H9 (cell line): ENCODE data around the gene MAPK6. TPM values are rescaled to one million over a fixed set of nuclear protein-coding genes. Genes with fewer than 3 reads are reported as not detected.

Experiments
- DNase-seq: peaks from one replicate; pipeline ENCODE4 v3.0.0-alpha.2; 2017
- H2AFZ ChIP-seq: one replicate; pipeline ENCODE4 v1.6.1; 2013; ENCODE audit warnings: mild to moderate bottlenecking, low read length, control low read depth, moderate library complexity
- H2AK5ac ChIP-seq: 2 replicates; pipeline ENCODE4 v1.6.1; 2013; ENCODE audit warnings: low read length, control low read depth, mixed read lengths; ENCODE audit not compliant: insufficient read length
- H2BK120ac ChIP-seq: one replicate; pipeline ENCODE4 v1.6.1; 2013; ENCODE audit warnings: low read depth, mild to moderate bottlenecking, low read length, control low read depth, inconsistent platforms; ENCODE audit not compliant: poor library complexity, severe bottlenecking
- H2BK12ac ChIP-seq: 2 replicates; pipeline ENCODE4 v1.6.1; 2013; ENCODE audit warnings: low read length, control low read depth, mixed read lengths, low read depth; ENCODE audit not compliant: insufficient read length
- H2BK15ac ChIP-seq: 2 replicates; pipeline ENCODE4 v1.6.1; 2013; ENCODE audit warnings: low read depth, low read length, control low read depth
- H2BK20ac ChIP-seq: one replicate; pipeline ENCODE4 v1.6.1; 2013; ENCODE audit warnings: low read depth, mild to moderate bottlenecking, low read length, control low read depth, inconsistent platforms; ENCODE audit not compliant: poor library complexity, severe bottlenecking
- H2BK5ac ChIP-seq: 2 replicates; pipeline ENCODE4 v1.6.1; 2013; ENCODE audit warnings: low read length, control low read depth, mixed read lengths; ENCODE audit not compliant: insufficient read length
- H3K14ac ChIP-seq: 2 replicates; pipeline ENCODE4 v1.6.1; 2013; ENCODE audit warnings: low read length, control low read depth; ENCODE audit not compliant: insufficient read depth
- H3K18ac ChIP-seq: 2 replicates; pipeline ENCODE4 v1.6.1; 2013; ENCODE audit warnings: low read depth, mild to moderate bottlenecking, mixed read lengths, low read length, control low read depth; ENCODE audit not compliant: insufficient read length
- H3K23ac ChIP-seq: 2 replicates; pipeline ENCODE4 v1.6.1; 2013; ENCODE audit warnings: low read length, control low read depth, mixed read lengths, low read depth; ENCODE audit not compliant: insufficient read length
- H3K23me2 ChIP-seq: 2 replicates; pipeline ENCODE4 v1.6.1; 2013; ENCODE audit warnings: low read depth, mild to moderate bottlenecking, mixed read lengths, low read length, control low read depth; ENCODE audit not compliant: insufficient read length, poor library complexity, severe bottlenecking
- H3K27ac ChIP-seq: 2 replicates; pipeline ENCODE4 v1.5.1; 2013; ENCODE audit warnings: low read length, control low read depth, mixed read lengths, low read depth; ENCODE audit not compliant: insufficient read length
- H3K27me3 ChIP-seq: 2 replicates; pipeline ENCODE4 v1.6.1; 2013; ENCODE audit warnings: low read length, control low read depth, inconsistent platforms; ENCODE audit not compliant: insufficient read depth
- H3K4ac ChIP-seq: 2 replicates; pipeline ENCODE4 v1.6.1; 2013; ENCODE audit warnings: low read depth, mild to moderate bottlenecking, control low read depth, inconsistent platforms, low read length, moderate library complexity
- H3K4me1 ChIP-seq: 2 replicates; pipeline ENCODE4 v1.6.1; 2013; ENCODE audit warnings: low read length, control low read depth, inconsistent platforms; ENCODE audit not compliant: insufficient read depth
- H3K4me2 ChIP-seq: 2 replicates; pipeline ENCODE4 v1.6.1; 2013; ENCODE audit warnings: low read length, control low read depth, mixed read lengths; ENCODE audit not compliant: insufficient read length, insufficient read depth
- H3K56ac ChIP-seq: 2 replicates; pipeline ENCODE4 v1.6.1; 2013; ENCODE audit warnings: low read depth, mild to moderate bottlenecking, mixed read lengths, low read length, control low read depth; ENCODE audit not compliant: insufficient read length
- H3K79me1 ChIP-seq: 2 replicates; pipeline ENCODE4 v1.6.1; 2013; ENCODE audit warnings: low read depth, mild to moderate bottlenecking, moderate library complexity, low read length, control low read depth, inconsistent platforms; ENCODE audit not compliant: insufficient read depth, poor library complexity, severe bottlenecking
- H3K79me2 ChIP-seq: 2 replicates; pipeline ENCODE4 v1.6.1; 2013; ENCODE audit warnings: low read length, control low read depth, inconsistent platforms; ENCODE audit not compliant: insufficient read depth
- H3K9ac ChIP-seq: 2 replicates; pipeline ENCODE4 v1.6.1; 2013; ENCODE audit warnings: low read length, control low read depth, mixed read lengths; ENCODE audit not compliant: insufficient read length; ENCODE audit errors: extremely low read depth
- H3K9me3 ChIP-seq: one replicate; pipeline ENCODE4 v1.6.1; 2013; ENCODE audit warnings: low read depth, low read length, inconsistent platforms; ENCODE audit not compliant: control insufficient read depth
- H3T11ph ChIP-seq: one replicate; pipeline ENCODE4 v1.6.1; 2013; ENCODE audit warnings: mild to moderate bottlenecking, low read length, control low read depth, inconsistent platforms
- H4K20me1 ChIP-seq: one replicate; pipeline ENCODE4 v1.6.1; 2013; ENCODE audit not compliant: control insufficient read depth, insufficient read length, insufficient read depth
- H4K5ac ChIP-seq: 2 replicates; pipeline ENCODE4 v1.6.1; 2013; ENCODE audit warnings: low read depth, mild to moderate bottlenecking, mixed read lengths, low read length, control low read depth; ENCODE audit not compliant: insufficient read length
- H4K8ac ChIP-seq: replicated peaks from 2 replicates; pipeline ENCODE4 v1.6.1; 2013; ENCODE audit warnings: low read length, control low read depth, mixed read lengths, low read depth; ENCODE audit not compliant: insufficient read length
- H4K91ac ChIP-seq: 2 replicates; pipeline ENCODE4 v1.6.1; 2013; ENCODE audit warnings: low read depth, mild to moderate bottlenecking, moderate library complexity, mixed read lengths, low read length, control low read depth; ENCODE audit not compliant: insufficient read length
- H3K27ac Mint-ChIP-seq, 3 experiments: 2 replicates in 2 of 3; 3 replicates in 1 of 3; pipeline ENCODE4 v1.8.0; 2020 to 2021; ENCODE audit warnings: mixed read lengths in 3 of 3, mild to moderate bottlenecking in 1 of 3, moderate library complexity in 1 of 3
- H3K27me3 Mint-ChIP-seq: 2 replicates; pipeline ENCODE4 v1.8.0; 2021; ENCODE audit warnings: low read depth, mild to moderate bottlenecking, moderate library complexity, mixed read lengths
- H3K36me3 Mint-ChIP-seq, 3 experiments: 2 replicates in 2 of 3; 3 replicates in 1 of 3; pipeline ENCODE4 v1.8.0; 2020 to 2021; ENCODE audit warnings: low read depth in 3 of 3, mixed read lengths in 3 of 3; ENCODE audit not compliant: insufficient read depth in 1 of 3
- H3K4me1 Mint-ChIP-seq, 2 experiments: 2 replicates each; pipeline ENCODE4 v1.8.0; 2020; ENCODE audit warnings: mixed read lengths in 2 of 2
- H3K4me3 Mint-ChIP-seq, 2 experiments: 2 replicates in 1 of 2; 3 replicates in 1 of 2; pipeline ENCODE4 v1.8.0; 2020 to 2021; ENCODE audit warnings: mild to moderate bottlenecking in 2 of 2, mixed read lengths in 2 of 2, moderate library complexity in 1 of 2
- H3K9me3 Mint-ChIP-seq, 2 experiments: 2 replicates in 1 of 2; 3 replicates in 1 of 2; pipeline ENCODE4 v1.8.0; 2020; ENCODE audit warnings: mild to moderate bottlenecking in 2 of 2, mixed read lengths in 2 of 2, moderate library complexity in 1 of 2
- total RNA-seq: library from RNA; stranded (reverse); gene quantifications from 2 replicates; pipeline ENCODE4 v1.2.1, GENCODE V29; 2021
- TF ChIP-seq, protein P1 (sequence below): fragments of 200-600 bp; sonication (generic); conservative IDR thresholded peaks from 3 replicates; pipeline ENCODE4 v1.8.0; 2021; ENCODE audit warnings: antibody characterized with exemption, mild to moderate bottlenecking

The MAPK6 gene
- total RNA-seq, 1 experiment from 2014 or later: 88.6 TPM

DNA sequence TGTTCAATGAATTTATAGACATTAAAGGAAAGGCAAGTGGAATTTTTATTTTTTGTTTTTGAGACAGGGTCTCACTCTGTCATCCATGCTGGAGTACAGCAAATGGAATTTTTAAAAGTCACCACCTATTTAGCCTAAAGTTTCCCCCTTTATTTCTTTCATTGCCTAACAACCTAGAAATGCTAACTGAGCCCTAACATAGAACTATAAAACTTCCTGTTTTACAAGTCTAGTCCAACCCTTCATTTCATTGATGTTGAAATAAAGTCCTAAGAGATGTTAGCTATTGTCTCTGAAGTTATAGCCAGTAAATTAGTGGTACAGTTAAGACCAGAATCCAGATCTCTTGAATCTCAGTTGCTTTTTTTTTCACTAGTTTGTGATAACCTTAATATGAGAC lies 39.0 kb downstream of the MAPK6 start:
- Histone ChIP-seq H2BK5ac (no peak overlapping the region), H2AFZ (no peak overlapping the region)
- no peak overlapping the region for H3K27ac Mint-ChIP-seq

More for the DNA sequence above, 39.0 kb downstream of the MAPK6 start:
- Histone ChIP-seq H3K23me2 (no peaks in the 10 kb centered on the region), H4K91ac (no peak overlapping the region), H3K14ac (no peak overlapping the region), H3K9ac (no peak overlapping the region), H4K5ac (no peak overlapping the region), H3K23ac (no peak overlapping the region), H3T11ph (no peak overlapping the region), H2BK20ac (no peak overlapping the region), H4K20me1 (no peaks in the 10 kb centered on the region), H3K56ac (no peak overlapping the region), H3K79me2 (0 out of 2 replicates have a peak, but pooled peaks cover 1% of the 10 kb centered on the region), H4K8ac (no peak overlapping the region), H3K18ac (no peak overlapping the region), H3K79me1 (peaks cover 3% of the 10 kb centered on the region), H2BK120ac (no peak overlapping the region), H2BK15ac (no peak overlapping the region), H3K27me3 (no peaks in the 10 kb centered on the region), H3K27ac (no peak overlapping the region), H2BK12ac (no peak overlapping the region), H2AK5ac (no peak overlapping the region), H3K9me3 (no peaks in the 10 kb centered on the region), H3K4me2 (no peak overlapping the region), H3K4me1 (no peaks in the 10 kb centered on the region), H3K4ac (no peak overlapping the region)
- Mint-ChIP-seq H3K36me3 (peaks cover 10 to 49% (median 32%) of the 10 kb centered on the region in 3 experiments; a peak in 6 of 7 replicates), H3K27me3 (no peaks in the 10 kb centered on the region), H3K9me3 (no peaks in the 10 kb centered on the region), H3K4me3 (no peak overlapping the region), H3K4me1 (no peaks in the 10 kb centered on the region)
- no peak for DNase-seq
- TF ChIP-seq, protein P1, sequence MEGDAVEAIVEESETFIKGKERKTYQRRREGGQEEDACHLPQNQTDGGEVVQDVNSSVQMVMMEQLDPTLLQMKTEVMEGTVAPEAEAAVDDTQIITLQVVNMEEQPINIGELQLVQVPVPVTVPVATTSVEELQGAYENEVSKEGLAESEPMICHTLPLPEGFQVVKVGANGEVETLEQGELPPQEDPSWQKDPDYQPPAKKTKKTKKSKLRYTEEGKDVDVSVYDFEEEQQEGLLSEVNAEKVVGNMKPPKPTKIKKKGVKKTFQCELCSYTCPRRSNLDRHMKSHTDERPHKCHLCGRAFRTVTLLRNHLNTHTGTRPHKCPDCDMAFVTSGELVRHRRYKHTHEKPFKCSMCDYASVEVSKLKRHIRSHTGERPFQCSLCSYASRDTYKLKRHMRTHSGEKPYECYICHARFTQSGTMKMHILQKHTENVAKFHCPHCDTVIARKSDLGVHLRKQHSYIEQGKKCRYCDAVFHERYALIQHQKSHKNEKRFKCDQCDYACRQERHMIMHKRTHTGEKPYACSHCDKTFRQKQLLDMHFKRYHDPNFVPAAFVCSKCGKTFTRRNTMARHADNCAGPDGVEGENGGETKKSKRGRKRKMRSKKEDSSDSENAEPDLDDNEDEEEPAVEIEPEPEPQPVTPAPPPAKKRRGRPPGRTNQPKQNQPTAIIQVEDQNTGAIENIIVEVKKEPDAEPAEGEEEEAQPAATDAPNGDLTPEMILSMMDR: no peak
